Measurements from ENCODE around the gene LIME1. TPM values are rescaled to one million over a fixed set of nuclear protein-coding genes. Genes with fewer than 3 reads are reported as not detected.
A peak's percentile ranks its signal among the peaks of the same experiment; 100 is the strongest.

Gene LIME1
- total RNA-seq, 1 experiment from 2014 or later: 13.5 TPM

DNA sequence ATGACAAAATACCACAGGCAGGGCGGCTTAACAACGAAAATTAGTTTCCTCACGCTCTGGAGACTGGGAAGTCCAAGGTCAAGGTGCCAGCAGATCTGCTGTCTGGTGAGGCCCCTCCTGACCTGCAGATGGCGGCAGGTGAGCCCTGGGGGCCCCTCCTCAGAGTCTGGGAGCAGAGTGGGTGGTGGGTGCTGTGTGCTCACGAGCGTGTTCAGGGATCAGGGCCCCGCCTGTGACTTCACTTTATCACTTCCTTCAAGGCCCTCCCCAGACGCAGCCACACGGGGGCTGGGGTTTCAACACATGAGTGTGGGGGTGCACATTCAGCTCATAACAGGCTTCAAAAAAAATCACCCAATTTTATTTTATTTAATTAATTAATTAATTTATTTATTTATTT, 42.4 kb downstream of the LIME1 start:
- no peak overlapping the region for H3K18ac ChIP-seq (ENCODE audit: insufficient read length, low read depth, low read length)
- Mint-ChIP-seq H3K27me3 (ENCODE audit: low read depth) (no peaks in the 10 kb centered on the region; the same call in 1 of the 2 replicates), H3K4me1 (peaks cover 23 to 24% of the 10 kb centered on the region in 2 experiments), H3K36me3 (ENCODE audit: insufficient read depth in 1 of 3, low read depth in 3 of 3) (peaks cover 3 to 16% (median 16%) of the 10 kb centered on the region in 3 experiments; a peak in 6 of 7 replicates), H3K27ac (no peak overlapping the region), H3K4me3 (no peak overlapping the region; a peak in 1 of 5 replicates), H3K9me3 (no peaks in the 10 kb centered on the region; a peak in 2 of 5 replicates)
- H3T11ph ChIP-seq (ENCODE audit: low read length): no peak overlapping the region
- H3K56ac ChIP-seq (ENCODE audit: insufficient read length, low read depth, low read length): no peak overlapping the region
- WGBS (ENCODE audit: extremely low coverage, insufficient read length, low lambda C conversion rate): no CpG with 5 or more reads among the region's 9 CpGs
- H3K27ac ChIP-seq (ENCODE audit: insufficient read length, low read depth, low read length): no peak overlapping the region
- no peak overlapping the region for H4K5ac ChIP-seq (ENCODE audit: insufficient read length, low read depth, low read length)
- no peak overlapping the region for H2BK120ac ChIP-seq (ENCODE audit: low read depth, low read length, poor library complexity, severe bottlenecking)
- H2AFZ ChIP-seq (ENCODE audit: low read length): no peak overlapping the region
- no peak for DNase-seq
- no peak overlapping the region for H3K9ac ChIP-seq (ENCODE audit: extremely low read depth, insufficient read length, low read length)
- H3K23ac ChIP-seq (ENCODE audit: insufficient read length, low read depth, low read length): no peak overlapping the region
- H4K91ac ChIP-seq (ENCODE audit: insufficient read length, low read depth, low read length): no peak overlapping the region
- H3K9me3 ChIP-seq (ENCODE audit: control insufficient read depth, low read depth, low read length): no peaks in the 10 kb centered on the region
- H2BK5ac ChIP-seq (ENCODE audit: insufficient read length, low read length): no peak overlapping the region
- no peaks in the 10 kb centered on the region for H3K4me1 ChIP-seq (ENCODE audit: insufficient read depth, low read length)
- no peak overlapping the region for H2BK15ac ChIP-seq (ENCODE audit: low read depth, low read length)
- no peak overlapping the region for H3K4me2 ChIP-seq (ENCODE audit: insufficient read depth, insufficient read length, low read length)
- no peak overlapping the region for H2BK12ac ChIP-seq (ENCODE audit: insufficient read length, low read depth, low read length)
- no peak overlapping the region for H3K4ac ChIP-seq (ENCODE audit: low read depth, low read length)
- H3K27me3 ChIP-seq (ENCODE audit: insufficient read depth, low read length): no peaks in the 10 kb centered on the region
- TF ChIP-seq, protein P1, sequence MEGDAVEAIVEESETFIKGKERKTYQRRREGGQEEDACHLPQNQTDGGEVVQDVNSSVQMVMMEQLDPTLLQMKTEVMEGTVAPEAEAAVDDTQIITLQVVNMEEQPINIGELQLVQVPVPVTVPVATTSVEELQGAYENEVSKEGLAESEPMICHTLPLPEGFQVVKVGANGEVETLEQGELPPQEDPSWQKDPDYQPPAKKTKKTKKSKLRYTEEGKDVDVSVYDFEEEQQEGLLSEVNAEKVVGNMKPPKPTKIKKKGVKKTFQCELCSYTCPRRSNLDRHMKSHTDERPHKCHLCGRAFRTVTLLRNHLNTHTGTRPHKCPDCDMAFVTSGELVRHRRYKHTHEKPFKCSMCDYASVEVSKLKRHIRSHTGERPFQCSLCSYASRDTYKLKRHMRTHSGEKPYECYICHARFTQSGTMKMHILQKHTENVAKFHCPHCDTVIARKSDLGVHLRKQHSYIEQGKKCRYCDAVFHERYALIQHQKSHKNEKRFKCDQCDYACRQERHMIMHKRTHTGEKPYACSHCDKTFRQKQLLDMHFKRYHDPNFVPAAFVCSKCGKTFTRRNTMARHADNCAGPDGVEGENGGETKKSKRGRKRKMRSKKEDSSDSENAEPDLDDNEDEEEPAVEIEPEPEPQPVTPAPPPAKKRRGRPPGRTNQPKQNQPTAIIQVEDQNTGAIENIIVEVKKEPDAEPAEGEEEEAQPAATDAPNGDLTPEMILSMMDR (conservative IDR thresholded peaks at IDR 0.05): peak; percentile 34; the same call in 2 of the 3 replicates
- peaks cover 2% of the 10 kb centered on the region for H3K79me1 ChIP-seq (ENCODE audit: insufficient read depth, low read depth, low read length, poor library complexity, severe bottlenecking)
- no peak overlapping the region for H3K14ac ChIP-seq (ENCODE audit: insufficient read depth, low read length)
- H2AK5ac ChIP-seq (ENCODE audit: insufficient read length, low read length): no peak overlapping the region
- no peaks in the 10 kb centered on the region for H4K20me1 ChIP-seq (ENCODE audit: control insufficient read depth, insufficient read depth, insufficient read length)
- H3K23me2 ChIP-seq (ENCODE audit: insufficient read length, low read depth, low read length, poor library complexity, severe bottlenecking): peaks cover 7% of the 10 kb centered on the region
- H3K79me2 ChIP-seq (ENCODE audit: insufficient read depth, low read length): peaks cover 2% of the 10 kb centered on the region; the same call in 1 of the 2 replicates
- H4K8ac ChIP-seq (replicated peaks; ENCODE audit: insufficient read length, low read depth, low read length): no peak overlapping the region
- no peak overlapping the region for H2BK20ac ChIP-seq (ENCODE audit: low read depth, low read length, poor library complexity, severe bottlenecking)
